Measurements from ENCODE around the gene PLCB2. TPM values are rescaled to one million over a fixed set of nuclear protein-coding genes. Genes with fewer than 3 reads are reported as not detected.

Gene PLCB2
- total and polyA plus RNA-seq, 12 donors, result 2.5 to 100 (median 24.3) TPM

- Histone ChIP-seq H3K9me3 (replicated peaks in 1 of 3) (no peaks in the 10 kb centered on the region), H3K4me1 (replicated peaks in 1 of 2) (peaks cover 0 to 33% of the 10 kb centered on the region in 2 donors), H3K4me3 (no peak overlapping the region), H3K27me3 (no peaks in the 10 kb centered on the region), H3K27ac (peak overlapping the region in 2 of 5 donors; percentile 68 to 74), H3K36me3 (replicated peaks in 1 of 2) (no peaks in the 10 kb centered on the region)
- WGBS, 4 donors, result 86 to 93% (median 91%) methylated on average over 7 of the region's 7 CpGs
- TF ChIP-seq POLR2A (IDR thresholded peaks at IDR 0.05) (no peak), CTCF (IDR thresholded peaks at IDR 0.05) (no peak)
- no peak for DNase-seq
- intact Hi-C loops (cut with DNase I), result no loop called here
Observed at GRCh38 chr15:40331026-40331425, 23.3 kb upstream of the PLCB2 start.

GRCh38 chr15:40330368-40330836 is 22.7 kb upstream of the PLCB2 start:
- peak in 4 of 7 donors; percentile 58 to 92 (median 66) for DNase-seq
- H3K9me3 ChIP-seq (replicated peaks in 1 of 3), result no peaks in the 10 kb centered on the region
- intact Hi-C loops (cut with DNase I), result no loop called here
- TF ChIP-seq POLR2A (IDR thresholded peaks at IDR 0.05) (no peak), CTCF (IDR thresholded peaks at IDR 0.05) (no peak)
- no peaks in the 10 kb centered on the region for H3K27me3 ChIP-seq
- 53 to 66% (median 63%) methylated on average over 4 to 5 of the region's 5 CpGs for whole genome bisulfite sequencing, 4 donors
- H3K4me1 ChIP-seq (replicated peaks in 1 of 2), result peaks cover 0 to 39% of the 10 kb centered on the region in 2 donors
- H3K4me3 ChIP-seq, result no peak overlapping the region
- H3K36me3 ChIP-seq (replicated peaks in 1 of 2), result no peaks in the 10 kb centered on the region
- peak overlapping the region in 2 of 5 donors; percentile 68 to 74 for H3K27ac ChIP-seq

- peaks cover 0 to 43% of the 10 kb centered on the region in 2 donors for H3K4me1 ChIP-seq (replicated peaks in 1 of 2)
- intact Hi-C loops (cut with DNase I), result no loop called here
Observed at GRCh38 chr15:40329804-40330203, 22.1 kb upstream of the PLCB2 start.

GRCh38 chr15:40328751-40329150 is 21.0 kb upstream of the PLCB2 start:
- H3K27ac ChIP-seq, result no peak overlapping the region
- WGBS, 4 donors, result 50 to 65% (median 62%) methylated on average over 5 of the region's 5 CpGs
- TF ChIP-seq CTCF (IDR thresholded peaks at IDR 0.05) (no peak), POLR2A (IDR thresholded peaks at IDR 0.05) (no peak)
- H3K36me3 ChIP-seq (replicated peaks in 1 of 2), result no peaks in the 10 kb centered on the region
- H3K9me3 ChIP-seq (replicated peaks in 1 of 3), result no peaks in the 10 kb centered on the region
- intact Hi-C loops (cut with DNase I), result no loop called here
- no peak overlapping the region for H3K4me3 ChIP-seq
- no peak for DNase-seq
- H3K4me1 ChIP-seq (replicated peaks in 1 of 2), result peaks cover 0 to 39% of the 10 kb centered on the region in 2 donors
- H3K27me3 ChIP-seq, result no peaks in the 10 kb centered on the region

More at GRCh38 chr15:40329804-40330203, 22.1 kb upstream of the PLCB2 start:
- Histone ChIP-seq H3K9me3 (replicated peaks in 1 of 3) (no peaks in the 10 kb centered on the region), H3K27me3 (no peaks in the 10 kb centered on the region), H3K36me3 (replicated peaks in 1 of 2) (no peaks in the 10 kb centered on the region), H3K4me3 (no peak overlapping the region), H3K27ac (peak overlapping the region in 2 of 5 donors; percentile 68 to 74)
- no peak for DNase-seq
- no peak for TF ChIP-seq CTCF (IDR thresholded peaks at IDR 0.05)
- no peak for TF ChIP-seq POLR2A (IDR thresholded peaks at IDR 0.05)
- WGBS, 4 donors, result 82 to 91% (median 86%) methylated on average over 7 of the region's 7 CpGs
